Measurements from ENCODE around the gene ZDHHC3. TPM values are rescaled to one million over a fixed set of nuclear protein-coding genes. Genes with fewer than 3 reads are reported as not detected.

The ZDHHC3 gene
- total and polyA plus RNA-seq, 8 donors = 11.4 to 28.3 (median 18.7) TPM

GRCh38 chr3:44963571-44964325, 12.2 kb downstream of the ZDHHC3 start:
- DNase-seq (no peak), ATAC-seq (no peak), FAIRE-seq (no peak)
- H3K27me3 ChIP-seq = no peaks in the 10 kb centered on the region
- H3K9me3 ChIP-seq = no peaks in the 10 kb centered on the region
- 85 to 91% methylated on average over 4 of the region's 4 CpGs for WGBS, 2 donors
- intact Hi-C loops (cut with DNase I) = no loop called here
- TF ChIP-seq CTCF (IDR thresholded peaks at IDR 0.05) = no peak
- no peak overlapping the region for H3K4me3 ChIP-seq
- no peak overlapping the region for H3K27ac ChIP-seq
- H3K36me3 ChIP-seq = peaks cover 0 to 4% (median 0%) of the 10 kb centered on the region in 3 donors
- H3K4me1 ChIP-seq = no peaks in the 10 kb centered on the region

- Histone ChIP-seq H3K27ac (no peak overlapping the region), H3K9me3 (no peaks in the 10 kb centered on the region), H3K4me1 (no peaks in the 10 kb centered on the region), H3K27me3 (no peaks in the 10 kb centered on the region), H3K4me3 (no peak overlapping the region), H3K36me3 (peaks cover 0 to 4% (median 0%) of the 10 kb centered on the region in 3 donors)
- DNase-seq (no peak), FAIRE-seq (no peak), ATAC-seq (no peak)
- intact Hi-C loops (cut with DNase I) = no loop called here
- 92 to 93% methylated on average over 6 of the region's 6 CpGs for WGBS, 2 donors
- no peak for TF ChIP-seq CTCF (IDR thresholded peaks at IDR 0.05)
These were observed 13.2 kb downstream of the ZDHHC3 start for GRCh38 chr3:44962621-44963393.

- no peak for DNase-seq
- no peaks in the 10 kb centered on the region for H3K4me1 ChIP-seq
- intact Hi-C loops (cut with DNase I) = no loop called here
- FAIRE-seq = no peak
- H3K4me3 ChIP-seq = no peak overlapping the region
- H3K27ac ChIP-seq = no peak overlapping the region
- no peaks in the 10 kb centered on the region for H3K9me3 ChIP-seq
- H3K27me3 ChIP-seq = no peaks in the 10 kb centered on the region
- ATAC-seq = no peak
- H3K36me3 ChIP-seq = peaks cover 0 to 4% (median 0%) of the 10 kb centered on the region in 3 donors
- no peak for TF ChIP-seq CTCF (IDR thresholded peaks at IDR 0.05)
- 95 to 97% methylated on average over 3 of the region's 3 CpGs for WGBS, 2 donors
These were observed 14.1 kb downstream of the ZDHHC3 start for GRCh38 chr3:44961888-44962287.

- TF ChIP-seq CTCF (IDR thresholded peaks at IDR 0.05) = no peak
- Histone ChIP-seq H3K4me1 (no peaks in the 10 kb centered on the region), H3K36me3 (peaks cover 0 to 4% (median 0%) of the 10 kb centered on the region in 3 donors), H3K9me3 (no peaks in the 10 kb centered on the region), H3K27me3 (no peaks in the 10 kb centered on the region), H3K27ac (no peak overlapping the region), H3K4me3 (no peak overlapping the region)
- WGBS, 2 donors = 91 to 95% methylated on average over 3 of the region's 3 CpGs
- ATAC-seq = no peak
- intact Hi-C loops (cut with DNase I) = no loop called here
- no peak for FAIRE-seq
- DNase-seq = no peak
These were observed 15.5 kb downstream of the ZDHHC3 start for GRCh38 chr3:44960387-44961026.
